Neural cell (in vitro differentiated cells): Measurements from ENCODE around the gene PID1. TPM values are rescaled to one million over a fixed set of nuclear protein-coding genes. Genes with fewer than 3 reads are reported as not detected.

Experiments
- H2AFZ ChIP-seq: fragments of 200-600, 300-800 bp; sonication (generic), shearing (Covaris generic); 2 replicates; pipeline ENCODE4 v1.6.0; 2014; ENCODE audit warnings: low read depth, mild to moderate bottlenecking, antibody characterized with exemption, low read length, moderate library complexity
- H3F3A ChIP-seq: fragments of 200-600 bp; shearing (Covaris generic); 2 replicates; pipeline ENCODE4 v1.6.1; 2016; ENCODE audit warnings: mild to moderate bottlenecking, moderate library complexity, mixed read lengths, antibody characterized with exemption, low read length; ENCODE audit not compliant: insufficient read depth, poor library complexity, severe bottlenecking
- H3K27ac ChIP-seq: fragments of 200-600, 300-800 bp; sonication (generic), shearing (Covaris generic); 2 replicates; pipeline ENCODE4 v1.5.1; 2014; ENCODE audit warnings: mild to moderate bottlenecking, low read length, moderate library complexity
- H3K27me3 ChIP-seq: fragments of 300-800, 200-600 bp; sonication (generic), shearing (Covaris generic); 2 replicates; pipeline ENCODE4 v1.6.0; 2014; ENCODE audit warnings: mild to moderate bottlenecking, low read depth, low read length, moderate library complexity; ENCODE audit not compliant: insufficient read depth
- H3K36me3 ChIP-seq: fragments of 300-800, 200-600 bp; sonication (generic), shearing (Covaris generic); 2 replicates; pipeline ENCODE4 v1.5.1; 2014; ENCODE audit warnings: mild to moderate bottlenecking, antibody characterized with exemption, low read length, moderate library complexity; ENCODE audit not compliant: insufficient read depth
- H3K4me2 ChIP-seq: fragments of 300-800, 200-600 bp; sonication (generic), shearing (Covaris generic); 2 replicates; pipeline ENCODE4 v1.6.0; 2014; ENCODE audit warnings: mild to moderate bottlenecking, low read length
- H3K4me3 ChIP-seq: fragments of 300-800, 200-600 bp; sonication (generic), shearing (Covaris generic); 2 replicates; pipeline ENCODE4 v1.5.1; 2014; ENCODE audit warnings: mild to moderate bottlenecking, low read length, moderate library complexity
- H3K79me2 ChIP-seq: fragments of 200-600 bp; shearing (Covaris generic); replicated peaks from 2 replicates; pipeline ENCODE4 v1.6.0; 2014; ENCODE audit warnings: mild to moderate bottlenecking, low read length, moderate library complexity; ENCODE audit not compliant: insufficient read depth
- H3K9ac ChIP-seq: fragments of 300-800, 200-600 bp; sonication (generic), shearing (Covaris generic); 2 replicates; pipeline ENCODE4 v1.6.1; 2016; ENCODE audit warnings: mild to moderate bottlenecking, low read length, mixed read lengths
- H3K9me2 ChIP-seq: fragments of 200-600 bp; shearing (Covaris generic); 2 replicates; pipeline ENCODE4 v1.6.1; 2016; ENCODE audit warnings: mild to moderate bottlenecking, low read length, mixed read lengths; ENCODE audit not compliant: insufficient read depth
- H3K9me3 ChIP-seq: fragments of 200-600, 300-800 bp; sonication (generic), shearing (Covaris generic); 2 replicates; pipeline ENCODE4 v1.6.1; 2016; ENCODE audit warnings: mild to moderate bottlenecking, mixed run types, low read length, moderate library complexity, mixed read lengths
- H4K20me1 ChIP-seq: fragments of 200-600 bp; shearing (Covaris generic); 2 replicates; pipeline ENCODE4 v1.6.1; 2016; ENCODE audit warnings: mild to moderate bottlenecking, mixed run types; ENCODE audit not compliant: insufficient read depth
- EP300 ChIP-seq: fragments of 450-650 bp; conservative IDR thresholded peaks from 2 replicates; pipeline ENCODE4 v1.6.1; 2014; ENCODE audit warnings: antibody characterized with exemption, mild to moderate bottlenecking, moderate library complexity; ENCODE audit not compliant: poor library complexity, severe bottlenecking
- EZH2 ChIP-seq: fragments of 200-600, 300-800 bp; shearing (Covaris generic), sonication (generic); IDR thresholded peaks from 2 replicates; pipeline ENCODE4 v1.6.1; 2014; ENCODE audit warnings: antibody characterized with exemption, low read length, borderline replicate concordance, mild to moderate bottlenecking; ENCODE audit not compliant: insufficient read depth, poor library complexity, severe bottlenecking
- MXI1 ChIP-seq: fragments of 450-650 bp; conservative IDR thresholded peaks from 2 replicates; pipeline ENCODE4 v1.6.1; 2014; ENCODE audit warnings: antibody characterized with exemption, mild to moderate bottlenecking; ENCODE audit not compliant: poor library complexity, severe bottlenecking
- POLR2AphosphoS5 ChIP-seq: IDR thresholded peaks from 2 replicates; pipeline ENCODE4 v1.6.1; 2012
- RAD21 ChIP-seq: fragments of 450-650 bp; conservative IDR thresholded peaks from 2 replicates; pipeline ENCODE4 v1.6.1; 2014; ENCODE audit warnings: antibody characterized with exemption, mild to moderate bottlenecking, moderate library complexity
- REST ChIP-seq: IDR thresholded peaks from 2 replicates; pipeline ENCODE4 v1.6.1; 2012; ENCODE audit warnings: borderline replicate concordance
- SMC3 ChIP-seq: fragments of 450-650 bp; conservative IDR thresholded peaks from 2 replicates; pipeline ENCODE4 v1.6.1; 2014; ENCODE audit warnings: antibody characterized with exemption, mild to moderate bottlenecking, moderate library complexity; ENCODE audit not compliant: poor library complexity
- TAF1 ChIP-seq: IDR thresholded peaks from 2 replicates; pipeline ENCODE4 v1.6.1; 2012; ENCODE audit warnings: low read depth
- polyA plus RNA-seq: library from polyadenylated mRNA; depleted of rRNA; stranded (reverse); fragments of >200 nt; gene quantifications from 2 replicates; pipeline ENCODE4 v1.2.3, GENCODE V29; 2014
- TF ChIP-seq, protein P1 (sequence below): fragments of 450-650 bp; IDR thresholded peaks from 2 replicates; pipeline ENCODE4 v1.5.1; 2014; ENCODE audit warnings: antibody characterized with exemption, mild to moderate bottlenecking, moderate library complexity; ENCODE audit not compliant: poor library complexity, severe bottlenecking

PID1 gene
- polyA plus RNA-seq, 1 donor from 2014 or later = 11.0 TPM

DNA sequence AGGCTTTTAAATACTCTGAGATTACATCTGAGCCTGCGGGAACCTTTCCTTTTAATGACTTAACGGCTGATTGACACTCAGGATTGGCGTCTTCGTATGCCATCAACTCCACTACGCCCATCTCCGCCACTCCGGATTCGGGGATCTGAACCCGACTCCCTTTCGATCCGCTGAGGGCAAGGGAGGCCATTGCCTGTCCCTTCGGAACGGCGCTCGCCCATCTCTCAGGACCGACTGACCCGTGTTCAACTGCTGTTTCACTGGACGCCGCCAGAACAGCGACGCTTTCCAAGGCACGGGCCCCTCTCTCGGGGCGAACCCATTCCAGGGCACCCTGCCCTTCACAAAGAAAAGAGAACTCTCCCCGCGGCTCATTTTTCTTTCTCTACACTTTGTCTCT is 90.4 kb downstream of the PID1 start:
- Histone ChIP-seq H3K79me2 (no peaks in the 10 kb centered on the region), H3K9ac (no peak overlapping the region), H2AFZ (no peak overlapping the region), H3K36me3 (no peaks in the 10 kb centered on the region), H4K20me1 (no peaks in the 10 kb centered on the region), H3K9me2 (no peaks in the 10 kb centered on the region), H3K4me3 (no peak overlapping the region), H3K9me3 (no peaks in the 10 kb centered on the region), H3K27me3 (no peaks in the 10 kb centered on the region), H3K27ac (no peak overlapping the region), H3K4me2 (no peak overlapping the region), H3F3A (no peaks in the 10 kb centered on the region)
- TF ChIP-seq REST = no peak
- TF ChIP-seq TAF1 = no peak
- TF ChIP-seq RAD21 = no peak
- no peak for TF ChIP-seq POLR2AphosphoS5
- TF ChIP-seq EP300 = no peak
- no peak for TF ChIP-seq MXI1
- no peak for TF ChIP-seq EZH2
- TF ChIP-seq, protein P1, sequence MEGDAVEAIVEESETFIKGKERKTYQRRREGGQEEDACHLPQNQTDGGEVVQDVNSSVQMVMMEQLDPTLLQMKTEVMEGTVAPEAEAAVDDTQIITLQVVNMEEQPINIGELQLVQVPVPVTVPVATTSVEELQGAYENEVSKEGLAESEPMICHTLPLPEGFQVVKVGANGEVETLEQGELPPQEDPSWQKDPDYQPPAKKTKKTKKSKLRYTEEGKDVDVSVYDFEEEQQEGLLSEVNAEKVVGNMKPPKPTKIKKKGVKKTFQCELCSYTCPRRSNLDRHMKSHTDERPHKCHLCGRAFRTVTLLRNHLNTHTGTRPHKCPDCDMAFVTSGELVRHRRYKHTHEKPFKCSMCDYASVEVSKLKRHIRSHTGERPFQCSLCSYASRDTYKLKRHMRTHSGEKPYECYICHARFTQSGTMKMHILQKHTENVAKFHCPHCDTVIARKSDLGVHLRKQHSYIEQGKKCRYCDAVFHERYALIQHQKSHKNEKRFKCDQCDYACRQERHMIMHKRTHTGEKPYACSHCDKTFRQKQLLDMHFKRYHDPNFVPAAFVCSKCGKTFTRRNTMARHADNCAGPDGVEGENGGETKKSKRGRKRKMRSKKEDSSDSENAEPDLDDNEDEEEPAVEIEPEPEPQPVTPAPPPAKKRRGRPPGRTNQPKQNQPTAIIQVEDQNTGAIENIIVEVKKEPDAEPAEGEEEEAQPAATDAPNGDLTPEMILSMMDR = no peak
- no peak for TF ChIP-seq SMC3

DNA sequence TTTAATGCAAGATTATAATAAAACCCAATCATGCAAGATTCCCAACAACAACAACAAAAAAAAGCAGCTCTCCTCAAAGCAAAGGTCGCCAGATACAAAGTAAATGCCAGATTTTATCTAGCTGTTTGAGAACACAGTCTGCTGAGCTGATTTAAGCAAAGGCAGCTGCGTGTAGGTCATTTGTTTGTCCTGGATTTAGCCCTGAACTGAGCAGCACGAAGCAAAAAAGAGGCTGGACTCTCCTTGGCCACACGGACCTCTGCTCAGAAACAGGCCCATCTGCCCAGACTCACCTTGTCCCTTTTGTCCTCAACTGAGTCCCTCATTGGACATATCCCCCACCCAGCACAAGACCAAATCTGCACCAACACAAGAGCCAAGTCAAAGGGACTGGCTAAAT is 91.5 kb downstream of the PID1 start:
- Histone ChIP-seq H3K9me3 (no peaks in the 10 kb centered on the region), H3K4me2 (no peak overlapping the region), H3K27me3 (no peaks in the 10 kb centered on the region), H2AFZ (no peak overlapping the region), H3K27ac (no peak overlapping the region), H4K20me1 (no peaks in the 10 kb centered on the region), H3K79me2 (no peaks in the 10 kb centered on the region), H3K36me3 (no peaks in the 10 kb centered on the region), H3K4me3 (no peak overlapping the region), H3K9me2 (no peaks in the 10 kb centered on the region), H3F3A (no peaks in the 10 kb centered on the region), H3K9ac (no peak overlapping the region)
- TF ChIP-seq MXI1 = no peak
- no peak for TF ChIP-seq REST
- no peak for TF ChIP-seq SMC3
- TF ChIP-seq EZH2 = no peak
- TF ChIP-seq EP300 = no peak
- TF ChIP-seq, protein P1 = no peak
- TF ChIP-seq POLR2AphosphoS5 = no peak
- no peak for TF ChIP-seq TAF1
- no peak for TF ChIP-seq RAD21
